Activated naive CD8-positive, alpha-beta T cell treated with anti-CD3 and anti-CD28 coated beads, Interleukin-2, amount 50 U/mL, for 24 hours (primary cell): ENCODE measurements around the gene STX8.

Experiments used
- ATAC-seq: fragments of 150-1000 bp; cut with Tn5 transposase; one replicate; pipeline ENCODE4 v1.10.0; 2021
- DNase-seq: peaks from one replicate; pipeline ENCODE4 v3.0.0; 2021
- H3K27ac Mint-ChIP-seq: one replicate; pipeline ENCODE4 v1.8.0; 2021; ENCODE audit warnings: mild to moderate bottlenecking, mixed read lengths
- H3K27me3 Mint-ChIP-seq: one replicate; pipeline ENCODE4 v1.8.0; 2021; ENCODE audit warnings: mixed read lengths
- H3K36me3 Mint-ChIP-seq: one replicate; pipeline ENCODE4 v1.8.0; 2021; ENCODE audit warnings: low read depth, mixed read lengths
- H3K4me1 Mint-ChIP-seq: one replicate; pipeline ENCODE4 v1.8.0; 2021; ENCODE audit warnings: mixed read lengths
- H3K4me3 Mint-ChIP-seq: one replicate; pipeline ENCODE4 v1.8.0; 2021; ENCODE audit warnings: mild to moderate bottlenecking, moderate library complexity, mixed read lengths
- H3K9me3 Mint-ChIP-seq: one replicate; pipeline ENCODE4 v1.8.0; 2021; ENCODE audit warnings: mixed read lengths

STX8 gene

GRCh38 chr17:9431620-9432019 is 144.0 kb downstream of the STX8 start:
- ATAC-seq, result no peak
- H3K4me1 Mint-ChIP-seq, result peaks cover 17% of the 10 kb centered on the region
- peaks cover 10% of the 10 kb centered on the region for H3K36me3 Mint-ChIP-seq
- DNase-seq, result no peak
- H3K9me3 Mint-ChIP-seq, result no peaks in the 10 kb centered on the region
- H3K27ac Mint-ChIP-seq, result no peak overlapping the region
- no peaks in the 10 kb centered on the region for H3K27me3 Mint-ChIP-seq
- no peak overlapping the region for H3K4me3 Mint-ChIP-seq

GRCh38 chr17:9427465-9428315 is 147.9 kb downstream of the STX8 start:
- H3K36me3 Mint-ChIP-seq, result peaks cover 3% of the 10 kb centered on the region
- H3K9me3 Mint-ChIP-seq, result no peaks in the 10 kb centered on the region
- peaks cover 6% of the 10 kb centered on the region for H3K4me1 Mint-ChIP-seq
- DNase-seq (no peak), ATAC-seq (no peak)
- H3K27ac Mint-ChIP-seq, result no peak overlapping the region
- H3K27me3 Mint-ChIP-seq, result no peaks in the 10 kb centered on the region
- no peak overlapping the region for H3K4me3 Mint-ChIP-seq

GRCh38 chr17:9424071-9424640 is 151.5 kb downstream of the STX8 start:
- DNase-seq (no peak), ATAC-seq (no peak)
- peaks cover 9% of the 10 kb centered on the region for H3K9me3 Mint-ChIP-seq
- no peak overlapping the region for H3K4me3 Mint-ChIP-seq
- H3K27ac Mint-ChIP-seq, result no peak overlapping the region
- no peaks in the 10 kb centered on the region for H3K27me3 Mint-ChIP-seq
- peaks cover 25% of the 10 kb centered on the region for H3K36me3 Mint-ChIP-seq
- H3K4me1 Mint-ChIP-seq, result no peaks in the 10 kb centered on the region

- no peak for ATAC-seq
- H3K9me3 Mint-ChIP-seq, result peaks cover 9% of the 10 kb centered on the region
- H3K27ac Mint-ChIP-seq, result no peak overlapping the region
- H3K4me1 Mint-ChIP-seq, result peaks cover 6% of the 10 kb centered on the region
- DNase-seq, result no peak
- H3K27me3 Mint-ChIP-seq, result no peaks in the 10 kb centered on the region
- no peak overlapping the region for H3K4me3 Mint-ChIP-seq
- peaks cover 31% of the 10 kb centered on the region for H3K36me3 Mint-ChIP-seq
Observed at GRCh38 chr17:9421525-9421924, 154.1 kb downstream of the STX8 start.

DNA sequence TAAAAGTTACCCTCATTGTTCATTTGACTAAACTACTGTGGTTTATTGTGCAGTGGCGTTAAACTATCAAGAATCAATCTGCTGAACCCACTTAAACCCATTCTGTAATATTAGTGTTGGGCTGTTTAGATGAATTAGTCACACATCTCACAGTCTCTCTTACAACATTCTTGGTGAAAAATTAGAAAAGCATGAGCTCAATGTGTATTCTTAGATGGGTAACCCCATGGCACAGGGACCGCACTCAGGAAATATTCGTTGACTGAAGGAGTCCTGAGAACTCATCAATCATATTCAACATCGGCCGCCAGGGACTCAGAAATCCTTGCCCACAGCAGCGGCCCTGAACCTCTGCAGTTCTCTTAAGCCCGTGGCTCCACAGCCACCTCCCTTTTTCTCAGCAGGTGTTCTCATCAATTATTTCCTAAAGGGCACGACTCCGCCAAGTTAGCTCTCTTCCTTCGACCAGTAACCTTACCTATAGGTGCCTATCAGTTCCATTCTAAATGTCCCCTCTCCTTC is 155.6 kb downstream of the STX8 start:
- peaks cover 37% of the 10 kb centered on the region for H3K36me3 Mint-ChIP-seq
- peaks cover 9% of the 10 kb centered on the region for H3K9me3 Mint-ChIP-seq
- H3K27ac Mint-ChIP-seq, result no peak overlapping the region

GRCh38 chr17:9414471-9414870 is 161.1 kb downstream of the STX8 start:
- ATAC-seq (peak; percentile 40), DNase-seq (no peak)
- Mint-ChIP-seq H3K36me3 (peaks cover 19% of the 10 kb centered on the region), H3K4me1 (peaks cover 14% of the 10 kb centered on the region), H3K9me3 (no peaks in the 10 kb centered on the region), H3K27ac (no peak overlapping the region), H3K4me3 (no peak overlapping the region), H3K27me3 (no peaks in the 10 kb centered on the region)

More for the DNA sequence above, 155.6 kb downstream of the STX8 start:
- peaks cover 9% of the 10 kb centered on the region for H3K4me1 Mint-ChIP-seq
- H3K4me3 Mint-ChIP-seq, result no peak overlapping the region
- DNase-seq (no peak), ATAC-seq (no peak)
- H3K27me3 Mint-ChIP-seq, result no peaks in the 10 kb centered on the region

DNA sequence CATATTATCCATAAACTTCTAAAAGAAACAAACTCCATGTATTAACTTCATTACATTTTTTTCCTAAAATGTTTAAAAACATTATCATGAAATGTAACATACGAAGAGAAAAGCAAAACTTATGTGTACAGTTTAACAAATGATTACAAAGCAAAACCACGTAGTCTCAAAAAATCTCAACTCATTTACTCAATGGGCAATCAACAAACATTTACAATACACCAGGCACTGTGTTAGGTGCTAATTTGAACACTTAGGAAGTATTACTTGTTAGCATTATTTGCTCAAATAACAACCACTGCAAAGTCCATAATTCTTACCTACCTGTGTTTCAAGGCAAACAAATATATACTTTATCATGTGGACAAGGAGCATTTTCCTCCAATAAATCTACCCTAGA is 164.9 kb downstream of the STX8 start:
- no peak for ATAC-seq
- Mint-ChIP-seq H3K4me1 (peaks cover 9% of the 10 kb centered on the region), H3K36me3 (peaks cover 5% of the 10 kb centered on the region), H3K27ac (no peak overlapping the region), H3K9me3 (no peaks in the 10 kb centered on the region), H3K4me3 (no peak overlapping the region), H3K27me3 (no peaks in the 10 kb centered on the region)
- DNase-seq, result no peak

GRCh38 chr17:9410301-9410700 is 165.3 kb downstream of the STX8 start:
- Mint-ChIP-seq H3K36me3 (peaks cover 3% of the 10 kb centered on the region), H3K4me3 (no peak overlapping the region), H3K27me3 (no peaks in the 10 kb centered on the region), H3K9me3 (no peaks in the 10 kb centered on the region), H3K27ac (no peak overlapping the region), H3K4me1 (peaks cover 8% of the 10 kb centered on the region)
- ATAC-seq (no peak), DNase-seq (no peak)

GRCh38 chr17:9409878-9410277 is 165.7 kb downstream of the STX8 start:
- H3K4me1 Mint-ChIP-seq, result peaks cover 5% of the 10 kb centered on the region
- no peaks in the 10 kb centered on the region for H3K9me3 Mint-ChIP-seq
- H3K4me3 Mint-ChIP-seq, result no peak overlapping the region
- no peaks in the 10 kb centered on the region for H3K36me3 Mint-ChIP-seq
- DNase-seq (no peak), ATAC-seq (no peak)
- no peak overlapping the region for H3K27ac Mint-ChIP-seq
- H3K27me3 Mint-ChIP-seq, result no peaks in the 10 kb centered on the region

- Mint-ChIP-seq H3K9me3 (no peaks in the 10 kb centered on the region), H3K4me3 (no peak overlapping the region)
Observed at GRCh38 chr17:9408868-9409829, 166.5 kb downstream of the STX8 start.

GRCh38 chr17:9408381-9408780 is 167.2 kb downstream of the STX8 start:
- no peak overlapping the region for H3K27ac Mint-ChIP-seq
- no peaks in the 10 kb centered on the region for H3K27me3 Mint-ChIP-seq
- H3K4me3 Mint-ChIP-seq, result no peak overlapping the region
- ATAC-seq (no peak), DNase-seq (no peak)
- H3K36me3 Mint-ChIP-seq, result no peaks in the 10 kb centered on the region
- no peaks in the 10 kb centered on the region for H3K4me1 Mint-ChIP-seq
- no peaks in the 10 kb centered on the region for H3K9me3 Mint-ChIP-seq

More at GRCh38 chr17:9408868-9409829, 166.5 kb downstream of the STX8 start:
- no peak for ATAC-seq
- Mint-ChIP-seq H3K27ac (no peak overlapping the region), H3K36me3 (no peaks in the 10 kb centered on the region), H3K27me3 (no peaks in the 10 kb centered on the region), H3K4me1 (peaks cover 2% of the 10 kb centered on the region)
- no peak for DNase-seq

DNA sequence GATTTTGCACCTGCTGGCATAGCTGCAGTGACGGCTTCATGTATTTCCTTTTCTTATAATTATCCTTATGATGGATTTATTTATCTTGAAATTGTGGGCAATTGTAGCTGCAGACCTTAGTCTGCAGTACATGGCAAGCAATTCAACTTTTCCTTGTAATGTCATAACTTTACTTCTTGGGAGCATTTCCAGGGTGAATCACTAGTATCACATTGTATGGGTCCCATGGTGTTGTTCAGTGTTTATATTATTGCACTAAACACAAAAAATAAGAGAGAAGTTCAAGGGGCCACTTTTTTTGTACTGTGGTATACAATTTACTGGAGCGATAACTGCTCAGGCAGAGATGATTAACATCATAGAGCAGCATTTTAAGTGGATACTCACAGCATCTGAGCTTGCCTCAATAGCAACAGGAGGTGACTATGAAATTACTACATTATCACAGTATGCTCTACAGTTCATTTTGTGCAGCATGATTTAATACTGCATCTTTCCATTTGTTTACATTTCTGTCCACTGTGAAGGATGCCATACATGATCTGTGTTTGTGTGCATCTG is 169.5 kb downstream of the STX8 start:
- Mint-ChIP-seq H3K9me3 (no peaks in the 10 kb centered on the region), H3K4me3 (no peak overlapping the region), H3K27me3 (no peaks in the 10 kb centered on the region), H3K36me3 (no peaks in the 10 kb centered on the region), H3K27ac (no peak overlapping the region), H3K4me1 (no peaks in the 10 kb centered on the region)
- ATAC-seq (no peak), DNase-seq (no peak)

DNA sequence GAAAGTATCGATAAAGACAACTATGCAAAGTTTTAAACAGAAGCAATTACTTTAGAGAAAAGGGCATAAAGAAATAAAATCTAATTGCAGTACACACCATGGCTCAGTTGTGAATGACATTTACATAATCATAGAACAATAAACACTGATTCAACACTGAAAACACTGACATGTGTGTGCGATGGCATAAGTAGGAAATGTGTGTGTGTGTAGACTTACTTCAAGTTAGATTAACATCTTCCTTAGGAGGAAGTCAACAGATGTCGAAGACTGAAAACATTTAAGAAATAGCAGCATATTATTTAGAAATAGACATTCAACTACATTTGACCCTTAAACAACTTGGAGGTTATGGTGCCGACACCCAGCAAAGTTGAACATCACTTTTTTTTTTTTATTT is 172.4 kb downstream of the STX8 start:
- H3K27me3 Mint-ChIP-seq, result no peaks in the 10 kb centered on the region
- no peak for ATAC-seq
- no peaks in the 10 kb centered on the region for H3K4me1 Mint-ChIP-seq
- no peak overlapping the region for H3K27ac Mint-ChIP-seq
- no peak overlapping the region for H3K4me3 Mint-ChIP-seq
- peaks cover 5% of the 10 kb centered on the region for H3K36me3 Mint-ChIP-seq
- H3K9me3 Mint-ChIP-seq, result no peaks in the 10 kb centered on the region
- no peak for DNase-seq

GRCh38 chr17:9402590-9403199 is 172.9 kb downstream of the STX8 start:
- Mint-ChIP-seq H3K36me3 (peaks cover 5% of the 10 kb centered on the region), H3K4me1 (no peaks in the 10 kb centered on the region), H3K9me3 (no peaks in the 10 kb centered on the region), H3K27me3 (no peaks in the 10 kb centered on the region), H3K27ac (no peak overlapping the region), H3K4me3 (no peak overlapping the region)
- no peak for ATAC-seq
- DNase-seq, result peak; percentile 38
